ENCODE data around the gene BCO1.

BCO1 gene, protein sequence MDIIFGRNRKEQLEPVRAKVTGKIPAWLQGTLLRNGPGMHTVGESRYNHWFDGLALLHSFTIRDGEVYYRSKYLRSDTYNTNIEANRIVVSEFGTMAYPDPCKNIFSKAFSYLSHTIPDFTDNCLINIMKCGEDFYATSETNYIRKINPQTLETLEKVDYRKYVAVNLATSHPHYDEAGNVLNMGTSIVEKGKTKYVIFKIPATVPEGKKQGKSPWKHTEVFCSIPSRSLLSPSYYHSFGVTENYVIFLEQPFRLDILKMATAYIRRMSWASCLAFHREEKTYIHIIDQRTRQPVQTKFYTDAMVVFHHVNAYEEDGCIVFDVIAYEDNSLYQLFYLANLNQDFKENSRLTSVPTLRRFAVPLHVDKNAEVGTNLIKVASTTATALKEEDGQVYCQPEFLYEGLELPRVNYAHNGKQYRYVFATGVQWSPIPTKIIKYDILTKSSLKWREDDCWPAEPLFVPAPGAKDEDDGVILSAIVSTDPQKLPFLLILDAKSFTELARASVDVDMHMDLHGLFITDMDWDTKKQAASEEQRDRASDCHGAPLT

GRCh38 chr16:81238296-81239011 is at the start of gene BCO1:
TSS of gene BCO1 (plus strand) at chr16:81238689. CDS start at chr16:81238909, 220 bp downstream.
- H3K4me3 ChIP-seq (ENCODE audit: low read length) = peak within 1 kb of the TSS; percentile 54
- DNase-seq (ENCODE audit: low read depth) = peak; percentile 47
- no peak for TF ChIP-seq CTCF (conservative IDR thresholded peaks at IDR 0.05; ENCODE audit: low read length)

DNA sequence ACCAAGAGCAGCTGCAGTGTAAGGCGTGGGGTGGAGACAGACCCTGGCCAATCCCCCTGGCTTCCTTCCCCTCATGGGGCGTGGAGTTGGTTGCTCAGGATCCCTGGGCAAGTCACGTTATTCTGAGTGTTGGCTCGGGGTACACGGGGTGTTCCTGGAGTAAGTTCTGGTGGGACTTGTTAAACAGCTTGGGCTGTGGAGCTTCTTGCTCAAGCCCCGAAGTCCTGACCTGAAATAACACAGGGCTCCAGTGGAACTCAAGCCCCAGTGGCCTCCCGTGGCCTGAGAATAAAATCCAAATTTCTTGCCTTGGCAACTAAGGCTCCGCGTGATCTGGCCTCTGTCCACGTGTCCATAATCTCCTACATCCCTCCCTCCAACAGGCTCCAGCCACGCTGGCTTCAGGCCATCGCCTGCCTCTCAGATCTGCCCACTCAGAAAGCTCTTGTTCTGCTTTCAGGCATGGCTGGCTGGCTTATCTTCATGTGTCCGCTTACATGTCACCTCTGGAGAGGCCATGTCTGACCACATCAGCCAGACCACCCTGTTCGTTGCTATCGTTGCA is 49.3 kb upstream of the BCO1 start:
- TF ChIP-seq CTCF (conservative IDR thresholded peaks at IDR 0.05; ENCODE audit: low read length) = no peak
- no peak overlapping the region for H3K4me3 ChIP-seq (ENCODE audit: low read length)
- peak; percentile 56 for DNase-seq (ENCODE audit: low read depth)

DNA sequence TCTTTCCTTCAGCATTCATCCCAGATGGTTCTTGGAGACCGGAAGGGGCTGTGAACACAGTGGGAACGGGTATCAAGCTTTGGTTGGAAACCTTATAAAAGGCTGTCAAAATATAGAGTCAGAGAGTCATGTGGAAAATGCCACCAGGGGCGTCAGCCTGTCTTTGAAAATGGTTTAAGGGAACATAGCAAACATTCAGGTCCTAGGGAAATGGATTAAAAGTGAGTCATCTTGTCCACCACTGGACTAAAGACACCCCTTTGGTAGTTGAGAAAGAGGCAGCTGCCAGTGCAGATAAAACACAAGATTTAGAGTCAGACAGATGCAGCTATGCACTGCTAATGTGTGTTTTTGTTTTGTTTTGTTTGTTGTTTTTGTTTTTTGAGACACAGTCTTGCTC is 47.8 kb upstream of the BCO1 start:
- H3K4me3 ChIP-seq (ENCODE audit: low read length) = no peak overlapping the region
- no peak for TF ChIP-seq CTCF (conservative IDR thresholded peaks at IDR 0.05; ENCODE audit: low read length)
- peak; percentile 47 for DNase-seq (ENCODE audit: low read depth)

DNA sequence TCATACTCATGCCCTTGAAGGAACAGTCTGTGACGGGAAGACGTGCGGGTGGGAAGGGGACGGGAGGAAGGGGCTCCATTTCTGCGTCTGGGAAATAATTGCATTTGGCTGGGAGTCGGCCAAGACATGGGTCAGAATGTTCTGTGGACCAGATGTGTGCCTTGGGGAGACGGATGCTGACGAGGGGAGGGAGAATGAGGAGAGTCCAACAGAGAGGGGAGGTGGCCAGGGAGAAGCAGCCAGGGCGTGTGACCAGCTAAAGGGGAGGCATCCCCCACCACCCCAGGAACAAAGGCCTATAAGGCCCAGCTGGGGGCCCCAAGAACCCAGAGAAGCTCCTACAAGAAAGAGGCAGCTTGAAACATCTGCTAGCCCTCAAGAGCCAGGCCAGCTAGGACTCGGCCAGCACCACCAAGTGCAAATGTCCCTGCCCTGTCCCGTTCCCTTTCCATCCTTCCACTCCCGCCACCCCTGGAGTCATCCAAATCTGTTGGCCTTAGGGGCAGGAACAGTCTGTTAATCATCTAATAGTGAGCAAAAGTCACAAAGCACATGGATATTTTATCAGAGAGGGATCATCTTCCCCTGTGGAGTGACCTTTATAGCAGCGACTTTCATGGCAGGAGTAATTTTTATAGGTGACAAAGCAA is 42.5 kb upstream of the BCO1 start:
- TF ChIP-seq CTCF (conservative IDR thresholded peaks at IDR 0.05; ENCODE audit: low read length) = no peak
- H3K4me3 ChIP-seq (ENCODE audit: low read length) = no peak overlapping the region
- DNase-seq (ENCODE audit: low read depth) = no peak

DNA sequence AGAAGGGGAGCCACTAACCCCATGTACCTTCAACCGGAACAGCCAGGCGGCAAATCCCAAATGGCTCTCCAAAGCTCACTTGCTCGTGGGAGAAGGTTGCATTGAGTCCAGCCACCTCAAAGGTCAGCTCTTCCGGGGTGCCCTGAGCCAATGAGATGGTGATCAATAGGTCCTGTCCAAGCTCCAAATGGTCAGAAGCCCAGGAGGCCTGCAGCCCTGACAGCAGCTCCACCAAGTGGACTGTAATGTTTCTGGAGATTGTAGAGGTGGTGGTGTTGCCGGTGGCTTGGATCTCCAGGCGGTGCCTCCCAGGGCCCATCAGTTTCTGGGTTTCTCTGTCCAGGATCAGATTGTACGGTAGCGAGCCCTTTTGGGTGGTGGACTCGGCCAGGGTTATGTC is 39.9 kb upstream of the BCO1 start:
- no peak for DNase-seq (ENCODE audit: low read depth)
- H3K4me3 ChIP-seq (ENCODE audit: low read length) = no peak overlapping the region
- peak; percentile 33; the same call in 1 of the 2 replicates for TF ChIP-seq CTCF (conservative IDR thresholded peaks at IDR 0.05; ENCODE audit: low read length)

DNA sequence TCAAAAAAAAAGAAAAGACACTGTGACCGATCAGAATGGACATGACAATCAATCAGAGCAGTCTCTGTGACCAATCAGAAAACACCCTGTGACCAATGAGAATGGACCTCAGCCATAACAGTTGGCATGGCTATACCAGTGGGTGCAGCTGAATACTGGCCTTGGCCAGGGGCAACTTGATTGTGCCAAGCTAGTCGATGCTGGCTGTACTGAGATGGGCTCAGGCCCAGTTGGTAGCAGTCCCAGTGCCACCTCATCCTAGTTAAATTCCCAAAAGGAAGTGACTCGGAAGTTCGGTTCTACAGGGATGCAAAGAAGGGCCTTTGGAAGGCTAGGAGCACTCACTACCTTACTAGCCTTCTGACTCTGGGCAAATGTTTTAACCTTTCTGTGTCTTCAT is 37.2 kb upstream of the BCO1 start:
- no peak for TF ChIP-seq CTCF (conservative IDR thresholded peaks at IDR 0.05; ENCODE audit: low read length)
- DNase-seq (ENCODE audit: low read depth) = no peak
- no peak overlapping the region for H3K4me3 ChIP-seq (ENCODE audit: low read length)

All from AG10803 (cell line).